H54 (cell line): ENCODE results near the gene ZNF93.
"Not testable (repeated sequence)": the region's sequence is repeated elsewhere in the genome, so short reads cannot be mapped to it uniquely, and the experiment has no call there.

Experiments
- DNase-seq: peaks from one replicate; pipeline ENCODE4 v3.0.0; 2011; ENCODE audit warnings: low spot score, mixed read lengths; ENCODE audit not compliant: insufficient read length
- FAIRE-seq: peaks from 3 replicates; lab custom pipeline; 2011; peaks lifted over from hg19 to GRCh38; lab: Jason Lieb, UNC
- POLR2A ChIP-seq: IDR thresholded peaks from 2 replicates; pipeline ENCODE4 v1.6.1; 2011; ENCODE audit warnings: low read depth, mild to moderate bottlenecking, low read length

The ZNF93 gene

GRCh38 chr19:19956434-19957075 lies 55.8 kb downstream of the ZNF93 start:
- FAIRE-seq (no peak), DNase-seq (no peak)
- no peak for TF ChIP-seq POLR2A

GRCh38 chr19:19957766-19958165 lies 57.0 kb downstream of the ZNF93 start:
- not testable (repeated sequence) for FAIRE-seq, DNase-seq

GRCh38 chr19:19959151-19959799 lies 58.5 kb downstream of the ZNF93 start:
- FAIRE-seq, DNase-seq: not testable (repeated sequence)

GRCh38 chr19:19964416-19964815 lies 63.7 kb downstream of the ZNF93 start:
- no peak for TF ChIP-seq POLR2A
- DNase-seq (no peak), FAIRE-seq (no peak)

- FAIRE-seq, DNase-seq: not testable (repeated sequence)
These were observed 65.4 kb downstream of the ZNF93 start for GRCh38 chr19:19966126-19966525.

GRCh38 chr19:19966862-19967261 lies 66.1 kb downstream of the ZNF93 start:
- no peak for FAIRE-seq
- no peak for TF ChIP-seq POLR2A
- no peak for DNase-seq
